ENCODE data around the gene EME2. TPM values are rescaled to one million over a fixed set of nuclear protein-coding genes. Genes with fewer than 3 reads are reported as not detected.
A peak's percentile ranks its signal among the peaks of the same experiment; 100 is the strongest.

EME2 gene
- total RNA-seq, 1 donor from 2014 or later: 23.3 TPM

DNA sequence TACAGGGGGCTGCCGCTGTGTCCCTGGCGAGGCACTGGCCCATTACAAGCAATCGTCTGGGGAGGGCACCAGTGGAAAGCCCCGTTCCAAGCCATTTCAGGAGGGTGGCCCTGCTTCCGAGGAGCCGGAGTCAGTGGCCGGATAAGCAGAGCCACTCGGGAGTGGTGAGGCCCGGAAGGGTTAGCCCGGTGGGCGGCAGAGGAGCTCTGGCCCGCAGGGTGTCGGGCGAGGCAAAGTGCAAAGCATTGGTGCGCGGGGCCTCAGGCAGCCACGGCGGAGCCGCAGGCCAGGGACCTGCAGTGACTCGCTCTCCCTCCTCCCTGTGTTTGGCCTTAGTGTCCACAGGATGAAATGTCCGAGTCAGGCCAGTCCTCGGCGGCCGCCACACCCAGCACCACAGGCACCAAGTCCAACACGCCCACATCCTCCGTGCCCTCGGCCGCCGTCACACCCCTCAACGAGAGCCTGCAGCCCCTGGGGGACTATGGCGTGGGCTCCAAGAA, 25.9 kb upstream of the EME2 start:
- Histone ChIP-seq H3K79me2 (ENCODE audit: insufficient read depth, low read length) (peaks cover 12% of the 10 kb centered on the region), H3K4me1 (ENCODE audit: insufficient read depth, low read length) (peaks cover 34% of the 10 kb centered on the region), H3K27me3 (ENCODE audit: insufficient read depth, low read length) (no peaks in the 10 kb centered on the region), H3K27ac (ENCODE audit: low read depth, low read length) (peak overlapping the region; percentile 99), H4K20me1 (ENCODE audit: insufficient read depth, low read length) (peaks cover 28% of the 10 kb centered on the region), H3K4me2 (ENCODE audit: low read length) (peak overlapping the region; percentile 83), H3K36me3 (ENCODE audit: insufficient read depth, low read length) (peaks cover 11% of the 10 kb centered on the region), H3K9me3 (ENCODE audit: insufficient read depth, low read depth, low read length) (no peaks in the 10 kb centered on the region), H3K4me3 (ENCODE audit: insufficient read depth, low read depth, low read length) (no peak overlapping the region), H2AFZ (ENCODE audit: low read depth, low read length) (no peak overlapping the region), H3K9ac (ENCODE audit: low read length) (peak overlapping the region; percentile 88)
- TF ChIP-seq, protein P1, sequence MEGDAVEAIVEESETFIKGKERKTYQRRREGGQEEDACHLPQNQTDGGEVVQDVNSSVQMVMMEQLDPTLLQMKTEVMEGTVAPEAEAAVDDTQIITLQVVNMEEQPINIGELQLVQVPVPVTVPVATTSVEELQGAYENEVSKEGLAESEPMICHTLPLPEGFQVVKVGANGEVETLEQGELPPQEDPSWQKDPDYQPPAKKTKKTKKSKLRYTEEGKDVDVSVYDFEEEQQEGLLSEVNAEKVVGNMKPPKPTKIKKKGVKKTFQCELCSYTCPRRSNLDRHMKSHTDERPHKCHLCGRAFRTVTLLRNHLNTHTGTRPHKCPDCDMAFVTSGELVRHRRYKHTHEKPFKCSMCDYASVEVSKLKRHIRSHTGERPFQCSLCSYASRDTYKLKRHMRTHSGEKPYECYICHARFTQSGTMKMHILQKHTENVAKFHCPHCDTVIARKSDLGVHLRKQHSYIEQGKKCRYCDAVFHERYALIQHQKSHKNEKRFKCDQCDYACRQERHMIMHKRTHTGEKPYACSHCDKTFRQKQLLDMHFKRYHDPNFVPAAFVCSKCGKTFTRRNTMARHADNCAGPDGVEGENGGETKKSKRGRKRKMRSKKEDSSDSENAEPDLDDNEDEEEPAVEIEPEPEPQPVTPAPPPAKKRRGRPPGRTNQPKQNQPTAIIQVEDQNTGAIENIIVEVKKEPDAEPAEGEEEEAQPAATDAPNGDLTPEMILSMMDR (IDR thresholded peaks at IDR 0.05; ENCODE audit: insufficient read depth, low read depth, low read length): no peak
- H3K27ac Mint-ChIP-seq (ENCODE audit: unreplicated experiment): no peak overlapping the region
- DNase-seq (ENCODE audit: low read depth) (peak; percentile 69), FAIRE-seq (no peak)
- no peaks in the 10 kb centered on the region for H3K9me3 Mint-ChIP-seq (ENCODE audit: unreplicated experiment)
- peaks cover 10% of the 10 kb centered on the region for H3K36me3 Mint-ChIP-seq (ENCODE audit: low read depth, unreplicated experiment)
- no peak overlapping the region for H3K4me3 Mint-ChIP-seq (ENCODE audit: unreplicated experiment)
- no peaks in the 10 kb centered on the region for H3K27me3 Mint-ChIP-seq (ENCODE audit: low read depth, unreplicated experiment)
- H3K4me1 Mint-ChIP-seq (ENCODE audit: low read depth, unreplicated experiment): peaks cover 19% of the 10 kb centered on the region

DNA sequence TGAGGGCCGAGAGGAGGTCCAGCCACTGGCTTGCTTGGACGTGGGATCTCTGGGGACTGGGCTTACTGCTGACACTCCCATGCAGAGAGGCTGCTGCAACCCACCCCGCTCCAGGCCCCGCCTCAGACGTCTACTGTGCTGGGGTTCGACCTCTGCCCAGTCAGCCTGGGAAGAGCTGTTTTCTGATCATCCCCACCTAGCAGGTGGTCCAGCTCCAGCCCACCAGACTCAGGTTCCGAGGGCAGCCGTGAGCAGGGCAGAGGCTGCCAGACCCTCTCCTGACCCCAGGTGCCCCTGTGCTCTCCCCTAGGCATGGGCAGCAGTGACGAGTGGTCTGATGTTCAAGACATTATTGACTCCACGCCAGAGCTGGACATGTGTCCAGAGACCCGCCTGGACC, 24.7 kb upstream of the EME2 start:
- peaks cover 34% of the 10 kb centered on the region for H3K4me1 ChIP-seq (ENCODE audit: insufficient read depth, low read length)
- DNase-seq (ENCODE audit: low read depth) (no peak), FAIRE-seq (no peak)
- peaks cover 14% of the 10 kb centered on the region for H3K36me3 Mint-ChIP-seq (ENCODE audit: low read depth, unreplicated experiment)
- H3K9ac ChIP-seq (ENCODE audit: low read length): no peak overlapping the region
- H3K36me3 ChIP-seq (ENCODE audit: insufficient read depth, low read length): peaks cover 17% of the 10 kb centered on the region
- no peak overlapping the region for H2AFZ ChIP-seq (ENCODE audit: low read depth, low read length)
- H3K9me3 ChIP-seq (ENCODE audit: insufficient read depth, low read depth, low read length): no peaks in the 10 kb centered on the region
- no peaks in the 10 kb centered on the region for H3K27me3 Mint-ChIP-seq (ENCODE audit: low read depth, unreplicated experiment)
- TF ChIP-seq, protein P1 (IDR thresholded peaks at IDR 0.05; ENCODE audit: insufficient read depth, low read depth, low read length): no peak
- TF ChIP-seq EZH2 (IDR thresholded peaks at IDR 0.05; ENCODE audit: insufficient read depth, low read length): no peak
- H3K27ac Mint-ChIP-seq (ENCODE audit: unreplicated experiment): no peak overlapping the region
- H3K9me3 Mint-ChIP-seq (ENCODE audit: unreplicated experiment): no peaks in the 10 kb centered on the region
- no peak overlapping the region for H3K4me3 ChIP-seq (ENCODE audit: insufficient read depth, low read depth, low read length)
- no peak overlapping the region for H3K4me3 Mint-ChIP-seq (ENCODE audit: unreplicated experiment)
- no peak overlapping the region for H3K27ac ChIP-seq (ENCODE audit: low read depth, low read length)
- peaks cover 9% of the 10 kb centered on the region for H3K79me2 ChIP-seq (ENCODE audit: insufficient read depth, low read length)
- H3K27me3 ChIP-seq (ENCODE audit: insufficient read depth, low read length): no peaks in the 10 kb centered on the region
- no peak overlapping the region for H3K4me2 ChIP-seq (ENCODE audit: low read length)
- H3K4me1 Mint-ChIP-seq (ENCODE audit: low read depth, unreplicated experiment): peaks cover 19% of the 10 kb centered on the region
- peaks cover 28% of the 10 kb centered on the region for H4K20me1 ChIP-seq (ENCODE audit: insufficient read depth, low read length)

All from astrocyte (in vitro differentiated cells and primary cell).